Endometrium (tissue), 2 donors: Measurements from ENCODE around the gene NRIP2.
"Not testable (repeated sequence)": the region's sequence is repeated elsewhere in the genome, so short reads cannot be mapped to it uniquely, and the experiment has no call there.

Experiments used
- FAIRE-seq: peaks from 2 replicates; lab custom pipeline; 2012; peaks lifted over from hg19 to GRCh38; lab: Jason Lieb, UNC
- donor health status: control.
- donor health status: control.

Gene NRIP2, protein sequence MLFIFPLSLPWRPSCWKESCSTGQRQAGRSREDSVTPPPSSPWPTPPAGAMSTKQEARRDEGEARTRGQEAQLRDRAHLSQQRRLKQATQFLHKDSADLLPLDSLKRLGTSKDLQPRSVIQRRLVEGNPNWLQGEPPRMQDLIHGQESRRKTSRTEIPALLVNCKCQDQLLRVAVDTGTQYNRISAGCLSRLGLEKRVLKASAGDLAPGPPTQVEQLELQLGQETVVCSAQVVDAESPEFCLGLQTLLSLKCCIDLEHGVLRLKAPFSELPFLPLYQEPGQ

DNA sequence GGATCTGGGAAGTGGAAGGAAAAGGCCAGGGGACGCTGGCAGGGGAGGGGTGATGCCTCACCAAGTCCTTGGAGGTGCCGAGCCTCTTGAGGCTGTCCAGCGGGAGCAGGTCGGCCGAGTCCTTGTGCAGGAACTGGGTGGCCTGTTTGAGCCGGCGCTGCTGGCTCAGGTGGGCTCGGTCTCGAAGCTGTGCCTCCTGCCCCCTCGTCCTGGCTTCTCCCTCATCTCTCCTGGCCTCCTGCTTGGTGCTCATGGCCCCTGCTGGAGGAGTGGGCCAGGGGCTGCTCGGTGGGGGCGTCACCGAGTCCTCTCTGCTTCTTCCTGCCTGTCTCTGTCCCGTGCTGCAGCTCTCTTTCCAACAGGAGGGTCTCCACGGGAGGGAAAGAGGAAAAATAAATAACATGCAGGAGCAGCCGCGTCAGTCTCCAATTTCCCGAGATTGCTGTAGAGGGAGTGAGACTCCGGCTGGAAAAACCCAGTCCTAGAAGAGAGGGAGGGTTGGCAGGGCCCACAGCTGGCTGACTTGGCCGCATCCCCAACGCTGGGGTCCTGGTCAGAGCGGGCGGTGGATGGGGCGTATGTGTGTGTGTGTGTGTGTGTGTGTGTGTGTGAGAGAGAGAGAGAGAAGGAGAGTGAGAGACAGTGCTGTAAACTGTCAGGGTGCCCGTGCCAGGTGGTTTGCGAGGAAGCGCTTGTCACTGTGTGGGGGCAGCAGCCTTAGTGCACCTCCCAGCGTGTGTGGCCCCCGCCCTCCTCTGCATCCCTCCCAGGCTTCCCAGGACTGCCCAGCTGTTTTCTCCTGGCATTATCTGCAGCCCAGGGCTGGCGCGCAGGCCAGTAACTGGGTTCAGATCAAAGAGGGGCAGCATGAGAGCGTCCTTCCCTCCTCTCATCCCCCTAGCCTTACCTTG lies at the start of gene NRIP2:
Gene NRIP2, minus strand, starts transcription at position 455 of the 911 bp plus-strand sequence. Its CDS starts 52 bp downstream, at position 403.
- no peak for FAIRE-seq

DNA sequence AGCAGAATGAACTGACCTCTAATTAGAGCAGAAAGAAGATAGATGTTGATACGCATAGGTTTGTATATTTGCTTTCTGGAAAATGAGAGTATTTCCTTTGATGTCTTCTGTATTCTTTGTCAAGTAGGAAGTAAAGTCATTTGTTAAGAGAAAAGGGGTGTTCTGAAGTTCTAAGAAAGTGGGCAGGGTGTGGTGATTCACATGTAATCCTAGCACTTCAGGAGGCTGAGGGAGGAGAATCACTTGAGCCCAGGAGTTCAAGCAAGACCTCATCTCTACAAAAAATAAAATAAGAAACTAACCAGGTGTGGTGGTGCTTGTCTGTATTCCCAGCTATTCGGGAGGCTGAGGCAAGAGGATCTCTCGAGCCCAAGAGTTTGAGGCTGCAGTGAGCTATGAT lies 45.0 kb upstream of the NRIP2 start:
- no peak for FAIRE-seq

DNA sequence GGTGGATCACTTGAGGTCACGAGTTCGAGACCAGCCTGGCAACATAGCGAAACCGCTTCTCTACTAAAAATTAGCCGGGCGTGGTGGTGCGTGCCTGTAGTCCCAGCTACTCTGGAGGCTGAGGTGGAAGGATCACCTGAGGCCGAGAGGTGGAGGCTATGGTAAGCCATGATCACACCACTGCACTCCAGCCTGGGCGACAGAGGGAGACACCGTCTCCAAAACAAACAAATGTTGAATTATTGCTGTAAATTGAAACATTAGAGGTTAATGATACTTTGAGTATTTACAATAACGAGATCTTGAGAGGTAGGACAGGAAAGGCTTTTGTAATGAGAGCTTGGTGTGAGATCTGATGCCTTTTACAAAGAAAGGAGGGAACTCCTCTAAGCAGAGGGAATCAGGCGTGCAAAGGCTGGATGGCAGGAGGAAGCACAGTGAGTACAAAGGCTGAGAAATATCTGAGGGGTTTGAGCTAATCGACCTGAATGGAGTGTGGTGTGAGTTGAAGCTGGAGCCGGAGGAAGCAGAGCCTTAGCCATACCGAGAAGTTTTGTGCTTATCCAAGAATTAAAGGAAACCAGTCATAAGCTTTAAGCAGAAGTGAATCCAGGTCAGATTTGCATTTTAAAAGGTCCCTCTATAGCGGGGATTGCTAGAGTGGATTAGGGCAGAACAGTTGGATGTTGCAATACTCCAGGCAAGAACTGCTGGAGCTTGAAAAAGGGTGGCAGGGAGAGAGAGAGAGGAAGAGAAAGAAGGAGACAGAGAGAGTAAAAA lies 43.3 kb upstream of the NRIP2 start:
- FAIRE-seq: no peak

DNA sequence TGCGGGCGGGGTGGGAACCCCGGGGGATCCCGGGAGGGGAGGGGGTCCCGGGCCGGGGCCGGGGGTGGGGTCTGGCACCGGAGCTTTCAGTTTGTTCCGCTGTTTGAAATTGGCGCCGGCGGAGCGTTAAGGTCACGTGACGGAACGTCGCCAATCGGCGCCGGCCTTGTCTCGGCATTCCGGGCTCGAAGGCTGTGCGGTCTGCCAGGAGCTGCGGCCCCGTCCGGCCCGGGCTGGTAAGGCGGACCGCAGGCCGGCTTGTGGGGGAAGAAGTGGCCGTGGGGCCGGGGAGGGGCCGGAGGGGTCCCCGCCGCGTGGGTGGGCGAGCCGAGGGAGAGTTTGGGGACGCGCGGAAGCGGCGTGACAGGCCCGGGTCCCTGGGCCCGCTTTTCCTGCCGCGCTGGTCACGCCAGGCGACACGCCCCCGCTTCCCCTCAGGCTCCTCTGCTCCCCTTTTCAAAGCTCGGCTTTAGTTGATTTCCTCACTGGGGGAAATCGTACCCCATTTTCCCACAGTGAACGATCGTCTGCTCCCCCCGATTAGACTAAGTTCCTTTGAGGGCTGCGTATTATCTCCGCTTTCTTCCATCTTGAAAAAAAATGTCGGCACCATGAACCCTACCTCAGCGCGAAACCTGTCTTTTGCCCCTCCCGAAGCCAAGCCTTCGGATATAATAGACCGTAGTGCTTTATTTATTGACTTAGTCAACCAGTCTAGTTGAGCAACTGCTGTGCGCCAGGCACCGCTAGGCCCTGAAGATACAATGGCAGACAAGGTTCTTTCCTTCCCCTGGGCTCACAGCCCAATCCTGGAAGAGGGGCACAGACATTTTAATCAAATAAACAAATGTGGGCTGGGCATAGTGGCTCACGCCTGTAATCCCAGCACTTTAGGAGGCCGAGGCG lies 42.5 kb upstream of the NRIP2 start, which contains the start of the genes FOXM1 and RHNO1:
Gene FOXM1, minus strand, starts transcription at position 128 of the 906 bp plus-strand sequence. CDS start 2,696 bp downstream, outside the sequence.
Gene RHNO1, plus strand, starts transcription at position 177 of the 906 bp plus-strand sequence. CDS start 8,144 bp downstream, outside the sequence.
- FAIRE-seq: no peak

DNA sequence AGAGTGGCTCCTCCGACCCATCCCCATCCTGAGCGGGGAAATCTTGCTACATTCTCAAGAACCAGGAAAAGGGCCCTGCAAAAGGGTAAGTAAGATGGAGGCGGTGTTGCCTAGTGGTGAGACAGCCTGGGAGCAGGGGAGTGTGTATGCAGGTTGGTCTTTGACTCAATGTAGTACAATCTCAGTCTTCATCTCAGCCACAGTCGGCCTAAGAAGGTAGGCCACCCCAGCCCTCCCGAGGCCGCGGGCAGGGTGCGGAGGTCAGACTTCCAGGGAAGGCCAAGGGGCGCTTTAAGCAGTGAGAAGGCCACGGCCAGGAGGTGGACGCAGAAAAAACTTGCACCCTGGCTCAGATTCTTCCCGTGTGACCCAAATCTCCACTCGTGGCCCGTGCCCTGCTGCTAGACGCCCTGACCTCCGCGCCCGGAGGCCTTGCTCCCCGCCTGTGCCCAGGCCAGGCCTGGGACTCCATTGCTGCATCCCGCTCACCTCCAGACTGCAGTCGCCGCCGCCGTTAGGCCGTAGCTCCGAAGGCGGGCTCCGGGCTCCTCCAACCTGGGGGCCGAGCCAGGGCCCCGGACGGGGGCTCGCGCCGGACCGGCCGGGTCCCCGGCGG lies 41.7 kb upstream of the NRIP2 start:
- FAIRE-seq: no peak

DNA sequence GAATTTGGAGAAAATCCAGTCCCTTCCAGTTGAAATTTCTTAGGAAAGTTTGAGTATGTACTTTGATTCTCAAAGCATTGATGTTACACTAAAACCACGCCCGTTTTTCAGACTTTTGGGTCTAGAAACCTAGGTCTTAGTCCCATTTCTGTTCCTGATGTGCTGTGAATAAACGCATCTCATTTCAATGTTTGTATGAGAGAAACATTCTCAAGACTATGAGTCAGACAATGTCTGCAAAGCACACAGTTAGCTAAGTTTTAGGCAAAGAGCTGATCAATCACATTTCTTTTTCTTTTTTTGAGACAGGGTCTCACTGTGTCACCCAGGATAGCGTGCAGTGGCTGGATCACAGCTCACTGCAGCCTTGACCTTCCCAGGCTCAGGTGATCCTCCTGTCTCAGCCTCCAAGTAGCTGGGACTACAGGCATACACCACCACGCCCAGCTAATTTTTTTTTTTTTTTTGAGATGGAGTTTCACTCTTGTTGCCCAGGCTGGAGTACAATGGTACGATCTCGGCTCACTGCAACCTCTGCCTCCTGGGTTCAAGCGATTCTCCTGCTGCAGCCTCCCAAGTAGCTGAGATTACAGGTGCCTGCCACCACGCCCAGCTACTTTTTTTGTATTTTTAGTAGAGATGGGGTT lies 34.3 kb upstream of the NRIP2 start:
- not testable (repeated sequence) for FAIRE-seq

DNA sequence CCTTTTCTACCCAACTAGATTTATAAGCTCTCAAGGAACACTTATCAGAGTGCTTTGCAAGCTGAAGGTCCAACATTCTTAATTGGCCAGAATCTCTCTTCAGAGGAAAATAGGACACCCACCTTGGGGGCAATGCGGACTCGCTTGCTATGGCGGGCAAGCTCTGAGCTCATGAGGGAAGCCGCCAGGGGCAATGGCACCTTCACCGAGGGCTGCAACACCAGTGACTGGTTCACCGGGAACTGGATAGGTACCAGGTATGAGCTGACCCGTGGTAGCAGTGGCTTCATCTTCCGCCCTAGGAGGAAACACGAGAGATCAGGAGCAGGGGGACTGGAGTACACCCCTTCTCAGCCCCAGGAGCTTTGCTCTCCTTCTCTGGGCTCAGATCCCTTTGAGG lies 29.4 kb upstream of the NRIP2 start:
- FAIRE-seq: no peak

DNA sequence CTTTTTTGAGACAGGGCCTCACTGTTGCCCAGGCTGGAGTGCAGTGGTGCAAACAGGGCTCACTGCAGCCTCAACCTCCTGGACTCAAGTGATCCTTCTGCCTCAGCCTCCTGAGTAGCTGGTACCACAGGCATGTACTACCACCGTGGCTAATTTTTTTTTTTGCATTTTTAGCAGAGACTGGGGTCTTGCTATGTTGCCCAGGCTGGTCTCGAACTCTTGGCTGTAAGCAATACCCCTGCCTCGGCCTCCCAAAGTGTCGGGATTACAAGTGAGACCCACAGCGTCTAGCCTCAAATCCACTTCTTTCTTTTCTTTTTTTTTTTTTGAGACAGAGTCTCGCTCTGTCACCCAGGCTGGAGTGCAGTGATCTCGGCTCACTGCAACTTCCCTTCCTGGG lies 28.6 kb upstream of the NRIP2 start:
- FAIRE-seq: not testable (repeated sequence)

DNA sequence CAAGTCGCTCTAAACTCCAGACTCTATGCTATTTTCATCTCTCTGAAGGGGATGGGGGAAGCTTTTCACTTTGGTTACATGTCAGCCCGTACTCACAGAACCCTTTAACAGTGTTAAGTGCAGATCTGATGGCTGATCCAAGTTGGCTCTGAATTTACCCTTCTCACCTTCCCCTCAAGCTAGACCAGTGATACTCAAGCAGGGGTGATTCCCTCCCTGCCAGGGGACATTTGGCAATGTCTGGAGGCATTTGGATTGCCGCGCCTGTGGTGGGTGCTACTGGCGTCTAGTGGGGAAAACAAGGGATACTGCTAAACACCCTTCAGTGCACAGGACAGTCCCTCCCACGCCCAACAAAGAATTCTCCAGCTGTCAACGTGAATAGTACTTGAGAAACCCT lies 28.0 kb upstream of the NRIP2 start:
- no peak for FAIRE-seq

DNA sequence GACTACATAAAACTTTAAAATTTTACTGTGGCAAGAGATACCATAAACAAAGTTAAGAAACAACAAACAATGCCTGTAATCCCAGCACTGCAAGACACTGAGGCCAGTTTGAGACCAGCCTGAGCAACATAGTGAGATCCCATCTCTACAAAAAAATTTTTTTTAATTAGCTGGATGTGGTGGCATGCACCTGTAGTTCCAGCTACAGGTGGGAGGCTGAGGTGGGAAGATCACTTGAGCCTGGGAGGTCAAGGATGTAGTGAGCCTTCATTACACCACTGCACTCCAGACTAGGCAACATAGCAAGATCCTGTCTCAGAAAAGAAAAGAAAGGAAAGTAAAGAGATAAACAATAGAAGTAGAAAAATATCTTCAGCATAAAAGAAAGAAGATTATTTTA lies 25.3 kb upstream of the NRIP2 start:
- no peak for FAIRE-seq

DNA sequence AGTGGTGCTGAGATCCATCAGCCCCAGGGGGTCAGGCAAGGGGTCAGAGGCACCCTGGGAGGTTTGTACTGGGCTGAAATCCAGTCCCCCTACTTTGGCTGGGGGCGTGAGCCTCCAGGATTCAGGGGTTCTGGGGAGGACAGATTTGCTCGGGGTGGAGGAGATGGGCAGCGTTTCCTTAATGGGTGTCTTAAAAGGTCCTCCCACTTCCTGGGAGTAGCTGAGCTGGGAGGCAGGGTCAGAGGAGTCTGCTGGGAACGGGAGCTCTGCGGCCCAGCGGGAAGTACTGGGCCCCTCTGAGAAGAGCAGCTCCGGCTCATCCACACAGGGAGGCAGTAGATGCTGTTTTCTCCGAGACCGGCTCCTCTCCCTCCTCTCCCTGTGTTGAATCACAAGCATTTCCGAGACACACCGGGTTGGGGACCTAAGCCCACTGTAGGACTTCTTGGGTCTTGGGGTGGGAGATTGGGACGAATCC lies 24.1 kb upstream of the NRIP2 start:
- FAIRE-seq: no peak

DNA sequence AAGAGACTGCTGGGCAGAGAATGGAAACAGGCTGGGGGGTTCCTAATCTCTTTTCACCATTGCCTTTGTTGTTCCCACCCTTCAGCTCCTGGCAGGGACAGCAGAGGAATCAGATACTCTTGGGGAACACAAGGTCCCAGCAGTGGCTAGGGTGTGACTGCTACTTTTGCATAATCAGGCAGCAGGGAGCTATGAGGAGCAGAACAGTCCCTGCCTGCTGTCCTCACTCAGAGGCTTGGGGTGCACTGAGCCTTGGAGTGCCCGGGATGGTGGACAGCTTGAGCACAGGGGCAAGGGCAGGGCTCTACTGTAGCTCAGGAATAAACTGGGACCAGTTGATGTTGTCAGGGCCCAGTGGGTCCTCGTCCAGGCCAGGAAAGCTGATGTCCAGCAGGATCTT lies 23.5 kb upstream of the NRIP2 start:
- no peak for FAIRE-seq

DNA sequence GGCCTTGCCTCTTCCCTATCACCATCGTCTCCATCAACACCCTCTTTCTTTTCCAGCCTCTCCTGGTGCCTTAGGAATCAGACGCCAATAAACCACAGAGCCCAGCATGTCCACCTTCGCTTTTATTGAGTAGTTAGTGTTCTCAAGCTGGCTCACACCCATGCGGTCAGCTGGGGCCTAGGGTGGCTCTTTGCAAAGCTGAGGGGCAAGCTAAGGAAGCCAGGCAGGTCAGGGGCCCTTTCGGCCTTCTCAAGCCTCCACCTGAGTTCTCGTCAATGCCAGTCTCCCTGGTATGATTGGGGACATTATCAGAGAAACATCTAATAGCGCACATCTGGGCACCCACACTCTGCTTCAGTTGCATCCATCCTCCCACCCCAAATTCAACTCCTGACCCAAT lies 22.7 kb upstream of the NRIP2 start:
- FAIRE-seq: no peak

DNA sequence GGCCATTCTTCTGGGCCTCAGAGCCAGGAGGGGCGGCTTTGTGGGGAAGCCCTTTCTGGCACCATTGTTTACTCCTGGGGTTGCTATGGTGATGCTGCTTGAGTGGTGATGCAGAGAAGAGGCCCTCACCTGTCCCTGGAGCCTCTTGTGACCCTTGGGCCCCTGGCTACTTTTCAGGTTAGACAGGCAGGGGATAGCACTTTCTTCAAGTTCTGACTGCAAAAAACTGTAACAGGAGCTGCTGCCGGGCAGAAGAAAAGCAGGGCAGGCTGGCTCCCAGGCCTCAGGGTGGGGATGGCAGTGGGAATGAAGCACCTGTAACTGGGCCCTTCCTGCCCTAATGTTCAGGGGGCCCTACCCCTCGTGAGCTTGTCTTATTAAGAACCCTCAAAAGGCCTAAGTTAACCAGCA lies 22.2 kb upstream of the NRIP2 start, which contains the start of gene TEX52:
Gene TEX52, minus strand, starts transcription at position 19 of the 411 bp plus-strand sequence. Its CDS starts 13 bp downstream, at position 6.
- FAIRE-seq: no peak

DNA sequence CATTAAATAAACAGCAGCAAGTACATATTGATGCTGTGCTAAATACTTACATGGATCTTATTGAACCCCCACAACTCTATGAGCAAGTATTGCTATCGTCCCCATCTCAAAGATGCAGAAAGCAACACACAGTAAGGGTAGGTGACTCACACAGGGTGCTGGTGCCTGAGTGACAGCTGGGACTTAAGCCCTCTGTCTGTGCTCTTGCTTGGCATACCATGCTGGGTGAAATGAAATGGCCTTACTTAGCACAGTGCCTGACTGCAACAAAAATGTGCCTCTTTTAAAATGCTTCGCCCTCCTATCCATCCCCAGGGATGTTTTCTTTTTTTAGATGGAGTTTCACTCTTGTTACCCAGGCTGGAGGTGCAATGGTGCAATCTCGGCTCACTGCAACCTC lies 21.2 kb upstream of the NRIP2 start:
- no peak for FAIRE-seq

DNA sequence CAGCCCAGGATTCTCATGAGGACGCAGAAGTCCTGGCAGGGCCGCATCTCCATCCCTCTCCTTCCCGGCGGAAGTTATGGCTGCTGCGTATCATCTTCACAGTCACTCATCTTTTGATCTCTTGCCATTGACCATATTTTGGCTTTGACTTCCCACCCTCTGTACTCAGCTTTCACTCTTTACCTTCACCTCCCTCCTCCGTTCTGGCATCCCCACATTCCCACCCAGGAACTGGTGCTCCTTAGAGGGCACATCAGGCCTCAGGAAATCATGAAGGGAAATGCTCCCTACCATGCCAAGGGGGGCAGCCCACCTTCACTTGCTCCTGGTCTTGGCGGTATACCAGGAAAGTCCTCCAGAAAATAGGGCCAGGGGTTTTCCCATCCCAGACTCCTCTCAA lies 20.7 kb upstream of the NRIP2 start:
- FAIRE-seq: no peak

DNA sequence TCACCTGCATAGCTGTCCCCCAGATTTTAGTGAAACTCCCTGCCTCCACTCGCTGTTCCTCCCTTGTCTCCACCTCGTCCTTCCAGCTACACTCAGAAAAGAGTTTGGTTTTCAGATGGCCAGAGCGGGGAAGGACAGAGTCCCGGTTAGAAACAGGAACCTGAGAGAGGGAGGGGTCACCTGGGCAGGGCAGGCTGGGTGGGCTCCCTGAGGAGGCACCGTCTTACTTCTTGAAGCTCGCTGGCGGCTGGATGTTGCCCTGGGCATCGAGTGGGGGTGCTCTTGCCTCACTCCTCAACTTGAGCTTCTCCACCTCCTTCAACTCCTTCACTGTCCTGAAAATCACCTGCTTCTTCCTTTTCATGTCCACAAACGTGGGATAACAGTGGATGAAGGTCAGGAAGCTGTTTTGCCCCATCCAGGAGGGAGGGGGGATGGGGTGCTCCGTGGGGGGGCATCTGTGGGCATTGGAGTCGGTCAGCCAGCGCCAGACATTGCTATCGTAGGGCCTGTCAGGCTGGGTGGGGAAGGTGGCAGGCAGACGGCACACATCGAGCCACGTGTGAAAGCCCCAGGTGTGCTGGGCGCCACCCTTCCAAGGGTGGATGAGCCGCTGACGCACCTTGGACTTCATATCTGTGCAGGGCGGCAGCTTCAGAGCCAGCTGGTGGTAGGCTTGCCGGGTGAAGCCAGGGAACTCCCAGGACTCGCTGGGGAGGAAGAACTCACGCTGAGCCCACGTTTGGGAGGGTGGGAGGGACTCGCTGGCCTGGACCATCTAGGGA lies 20.0 kb upstream of the NRIP2 start:
- no peak for FAIRE-seq

DNA sequence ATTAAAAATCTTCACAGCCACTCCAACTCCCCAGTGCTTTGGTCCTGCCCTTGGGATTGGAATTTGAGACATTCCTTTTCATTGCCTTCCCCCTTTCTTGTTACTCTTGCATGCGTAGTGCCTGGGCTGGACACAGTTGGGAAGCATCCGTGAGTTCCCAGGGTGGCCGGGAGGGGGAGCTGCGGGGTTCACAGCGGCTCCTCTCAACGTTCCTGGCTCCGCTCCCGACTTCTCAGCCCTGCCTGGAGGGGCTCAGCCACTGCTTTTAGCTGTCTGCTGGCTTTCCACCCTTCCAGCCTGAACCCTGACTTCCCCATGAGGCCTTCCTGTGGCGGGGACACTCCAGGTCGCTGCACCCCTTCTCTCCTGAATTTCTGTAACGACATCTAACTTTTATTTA lies 18.8 kb upstream of the NRIP2 start:
- no peak for FAIRE-seq

DNA sequence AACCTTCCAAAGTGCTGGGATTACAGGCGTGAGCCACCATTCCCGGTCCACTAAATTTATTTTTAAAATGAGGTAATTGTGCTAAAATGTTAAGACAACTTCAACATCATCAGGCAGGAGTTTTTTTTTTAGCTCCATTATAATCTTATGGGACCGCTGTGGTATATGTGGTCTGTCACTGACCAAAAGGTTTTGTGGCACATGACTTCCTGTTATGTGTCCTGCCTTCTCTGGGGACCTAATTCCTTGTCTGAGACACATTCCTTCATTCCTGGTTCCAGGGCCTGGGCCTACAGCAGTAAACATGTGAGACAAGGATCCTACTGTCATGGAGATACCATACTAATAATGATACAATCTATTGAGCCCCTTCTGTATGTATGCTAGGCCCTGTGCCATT lies 17.1 kb upstream of the NRIP2 start:
- no peak for FAIRE-seq
